DND-41 (cell line): ENCODE measurements around the gene AK8.

Experiments
- ATAC-seq: fragments of 200-7000 bp; cut with Tn5 transposase; 3 replicates; pipeline ENCODE4 v1.9.1; 2021; ENCODE audit warnings: low read depth; ENCODE audit not compliant: insufficient read depth
- DNase-seq: peaks from one replicate; pipeline ENCODE4 v3.0.0-alpha.2; 2020
- H2AFZ ChIP-seq: 2 replicates; pipeline ENCODE4 v1.6.0; 2012; ENCODE audit warnings: low read depth, low read length
- H3K27ac ChIP-seq: 2 replicates; pipeline ENCODE4 v1.5.1; 2012; ENCODE audit warnings: low read length, inconsistent platforms
- H3K27me3 ChIP-seq: fragments of 200-600 bp; sonication (generic); 2 replicates; pipeline ENCODE4 v1.6.0; 2012; ENCODE audit warnings: low read length, mild to moderate bottlenecking, inconsistent platforms; ENCODE audit not compliant: insufficient read depth, poor library complexity
- H3K36me3 ChIP-seq: 2 replicates; pipeline ENCODE4 v1.5.1; 2012; ENCODE audit warnings: low read length, inconsistent platforms; ENCODE audit not compliant: insufficient read depth
- H3K4me1 ChIP-seq: 2 replicates; pipeline ENCODE4 v1.5.1; 2012; ENCODE audit warnings: mild to moderate bottlenecking, low read length; ENCODE audit not compliant: insufficient read depth
- H3K4me2 ChIP-seq: 2 replicates; pipeline ENCODE4 v1.6.0; 2012; ENCODE audit warnings: mild to moderate bottlenecking, moderate library complexity, low read length, inconsistent platforms; ENCODE audit not compliant: insufficient read depth
- H3K4me3 ChIP-seq, 2 experiments: fragments of 200-600 bp in 1 of 2; shearing (Covaris generic) in 1 of 2; 2 replicates each; pipeline ENCODE4 v1.5.1; 2012 to 2016; ENCODE audit warnings: inconsistent platforms in 2 of 2, low read length in 2 of 2, mild to moderate bottlenecking in 2 of 2, low read depth in 1 of 2, moderate library complexity in 1 of 2
- H3K79me2 ChIP-seq: 2 replicates; pipeline ENCODE4 v1.6.0; 2012; ENCODE audit warnings: low read length, inconsistent platforms; ENCODE audit not compliant: insufficient read depth
- H3K9ac ChIP-seq: 2 replicates; pipeline ENCODE4 v1.6.0; 2012; ENCODE audit warnings: low read depth, mild to moderate bottlenecking, inconsistent platforms, low read length, moderate library complexity
- H3K9me3 ChIP-seq: 2 replicates; pipeline ENCODE4 v1.5.1; 2012; ENCODE audit warnings: low read length, moderate library complexity, mild to moderate bottlenecking, inconsistent platforms; ENCODE audit not compliant: insufficient read depth, severe bottlenecking
- H4K20me1 ChIP-seq: 2 replicates; pipeline ENCODE4 v1.6.0; 2012; ENCODE audit warnings: low read length; ENCODE audit not compliant: insufficient read depth
- EZH2 ChIP-seq: IDR thresholded peaks from 3 replicates; pipeline ENCODE4 v1.6.1; 2012; ENCODE audit warnings: borderline replicate concordance, low read depth, mild to moderate bottlenecking, moderate library complexity, low read length, inconsistent platforms; ENCODE audit not compliant: severe bottlenecking
- TF ChIP-seq, protein P1 (sequence below): IDR thresholded peaks from 2 replicates; pipeline ENCODE4 v1.5.1; 2012; ENCODE audit warnings: borderline replicate concordance, low read length, moderate library complexity, mild to moderate bottlenecking; ENCODE audit not compliant: poor library complexity, severe bottlenecking; ENCODE audit errors: extremely low read depth

AK8 gene

DNA sequence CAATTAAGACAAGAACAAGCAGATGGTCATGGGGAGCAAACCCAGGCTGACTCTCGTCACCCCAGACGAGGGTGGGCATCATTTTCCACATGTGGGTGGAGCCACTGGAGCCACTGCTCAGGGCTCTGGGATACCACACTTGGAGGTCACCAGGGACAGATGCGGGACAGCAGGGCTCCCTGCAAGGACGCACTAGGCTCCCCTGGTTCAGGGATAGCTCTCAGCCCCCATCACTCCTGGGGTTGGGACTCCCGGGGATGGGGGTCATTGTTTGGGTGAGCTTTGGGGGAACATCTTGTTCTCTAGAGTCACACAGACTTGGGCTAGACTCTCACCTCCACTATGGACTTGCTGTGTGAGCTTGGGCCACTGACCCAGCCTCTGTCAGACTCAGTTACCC is 150.0 kb downstream of the AK8 start:
- no peak overlapping the region for H3K27ac ChIP-seq
- H3K36me3 ChIP-seq = no peaks in the 10 kb centered on the region
- DNase-seq (no peak), ATAC-seq (no peak)
- H3K9ac ChIP-seq = no peak overlapping the region
- no peaks in the 10 kb centered on the region for H4K20me1 ChIP-seq
- H3K79me2 ChIP-seq = no peaks in the 10 kb centered on the region
- no peaks in the 10 kb centered on the region for H3K9me3 ChIP-seq
- no peak for TF ChIP-seq EZH2
- TF ChIP-seq, protein P1, sequence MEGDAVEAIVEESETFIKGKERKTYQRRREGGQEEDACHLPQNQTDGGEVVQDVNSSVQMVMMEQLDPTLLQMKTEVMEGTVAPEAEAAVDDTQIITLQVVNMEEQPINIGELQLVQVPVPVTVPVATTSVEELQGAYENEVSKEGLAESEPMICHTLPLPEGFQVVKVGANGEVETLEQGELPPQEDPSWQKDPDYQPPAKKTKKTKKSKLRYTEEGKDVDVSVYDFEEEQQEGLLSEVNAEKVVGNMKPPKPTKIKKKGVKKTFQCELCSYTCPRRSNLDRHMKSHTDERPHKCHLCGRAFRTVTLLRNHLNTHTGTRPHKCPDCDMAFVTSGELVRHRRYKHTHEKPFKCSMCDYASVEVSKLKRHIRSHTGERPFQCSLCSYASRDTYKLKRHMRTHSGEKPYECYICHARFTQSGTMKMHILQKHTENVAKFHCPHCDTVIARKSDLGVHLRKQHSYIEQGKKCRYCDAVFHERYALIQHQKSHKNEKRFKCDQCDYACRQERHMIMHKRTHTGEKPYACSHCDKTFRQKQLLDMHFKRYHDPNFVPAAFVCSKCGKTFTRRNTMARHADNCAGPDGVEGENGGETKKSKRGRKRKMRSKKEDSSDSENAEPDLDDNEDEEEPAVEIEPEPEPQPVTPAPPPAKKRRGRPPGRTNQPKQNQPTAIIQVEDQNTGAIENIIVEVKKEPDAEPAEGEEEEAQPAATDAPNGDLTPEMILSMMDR = no peak
- H3K27me3 ChIP-seq = no peaks in the 10 kb centered on the region
- H3K4me2 ChIP-seq = no peak overlapping the region
- H3K4me3 ChIP-seq = no peak overlapping the region
- peaks cover 4% of the 10 kb centered on the region; the same call in 1 of the 2 replicates for H3K4me1 ChIP-seq
- no peak overlapping the region for H2AFZ ChIP-seq

DNA sequence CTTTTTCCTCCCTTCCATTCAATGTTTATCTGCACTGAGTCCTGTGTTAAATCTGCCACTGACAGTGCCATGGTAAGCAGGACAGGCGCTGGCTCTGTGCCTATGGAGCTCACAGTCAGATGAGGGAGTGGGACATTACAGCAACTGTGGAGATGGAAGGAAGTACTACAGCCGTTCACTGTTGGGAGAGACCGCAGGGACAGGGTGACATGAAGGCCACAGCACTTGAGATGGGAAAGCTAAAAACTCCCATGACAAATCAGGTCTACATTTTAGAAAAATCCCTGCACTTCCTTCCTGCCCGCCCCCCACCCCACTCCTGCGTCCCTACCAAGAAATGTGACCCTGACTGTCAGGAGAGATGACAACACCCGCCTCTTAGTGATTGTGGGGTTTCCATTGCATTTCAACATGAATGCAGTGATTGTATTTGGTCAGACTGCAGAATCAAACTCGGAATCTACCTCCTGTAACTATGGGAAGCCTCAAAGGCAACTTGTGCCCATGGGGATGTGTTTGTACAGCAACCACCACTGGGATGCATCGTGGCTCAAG is 151.4 kb downstream of the AK8 start:
- Histone ChIP-seq H3K27ac (no peak overlapping the region), H3K9ac (no peak overlapping the region), H4K20me1 (no peaks in the 10 kb centered on the region), H3K36me3 (no peaks in the 10 kb centered on the region), H3K4me3 (no peak overlapping the region), H3K9me3 (no peaks in the 10 kb centered on the region), H3K4me2 (no peak overlapping the region), H3K27me3 (no peaks in the 10 kb centered on the region), H3K4me1 (no peaks in the 10 kb centered on the region), H3K79me2 (no peaks in the 10 kb centered on the region), H2AFZ (no peak overlapping the region)
- TF ChIP-seq, protein P1 = no peak
- no peak for TF ChIP-seq EZH2
- ATAC-seq (no peak), DNase-seq (no peak)

DNA sequence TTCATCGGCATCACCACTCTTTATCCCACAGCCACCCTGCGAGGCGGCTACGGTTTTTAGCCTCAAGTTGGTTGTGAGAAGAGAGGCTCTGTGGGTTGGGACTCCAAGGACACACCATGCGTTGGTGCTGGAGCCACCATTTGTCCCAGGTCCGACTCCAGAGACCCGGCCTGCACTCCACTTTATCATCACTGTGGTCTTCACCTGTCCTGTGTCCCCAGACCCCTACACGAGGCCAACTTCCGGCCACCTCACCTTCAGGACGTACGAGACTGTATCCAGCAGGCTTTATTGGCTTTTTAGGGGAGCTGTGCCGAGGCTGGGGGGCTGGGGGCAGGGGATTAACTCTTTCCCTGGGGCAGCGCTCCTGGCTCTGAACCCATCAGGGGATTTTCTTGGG is 152.8 kb downstream of the AK8 start:
- Histone ChIP-seq H3K4me1 (no peaks in the 10 kb centered on the region), H3K9me3 (no peaks in the 10 kb centered on the region), H3K4me3 (no peak overlapping the region), H3K27ac (no peak overlapping the region), H3K4me2 (no peak overlapping the region), H3K9ac (no peak overlapping the region), H3K79me2 (no peaks in the 10 kb centered on the region), H3K27me3 (no peaks in the 10 kb centered on the region), H3K36me3 (no peaks in the 10 kb centered on the region), H2AFZ (no peak overlapping the region), H4K20me1 (no peaks in the 10 kb centered on the region)
- no peak for TF ChIP-seq EZH2
- DNase-seq (no peak), ATAC-seq (no peak)

DNA sequence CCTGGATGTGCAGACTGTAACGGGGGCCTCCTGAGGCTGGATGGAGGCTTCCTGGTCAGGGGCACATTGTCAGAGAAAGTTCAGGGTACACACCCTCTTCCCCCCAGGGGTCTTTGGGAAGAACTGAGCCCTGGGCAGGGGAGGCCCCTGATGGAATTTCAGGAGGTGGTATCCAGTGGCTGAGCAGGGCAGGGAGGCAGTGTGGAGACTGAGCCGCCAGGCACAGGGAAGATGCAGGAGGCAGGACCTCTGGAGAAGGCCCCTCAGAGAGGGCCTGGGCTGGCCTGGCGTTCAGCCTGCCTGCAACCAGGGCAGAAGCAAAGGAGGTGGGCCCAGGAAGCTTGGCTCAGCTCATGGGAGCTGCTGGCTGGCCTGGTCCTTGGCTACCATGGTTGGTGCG is 154.3 kb downstream of the AK8 start:
- Histone ChIP-seq H3K9me3 (no peaks in the 10 kb centered on the region), H3K9ac (no peak overlapping the region), H3K79me2 (no peaks in the 10 kb centered on the region), H4K20me1 (no peaks in the 10 kb centered on the region), H3K27me3 (no peaks in the 10 kb centered on the region), H3K4me2 (no peak overlapping the region), H3K36me3 (no peaks in the 10 kb centered on the region), H3K4me1 (no peaks in the 10 kb centered on the region), H3K4me3 (no peak overlapping the region), H3K27ac (no peak overlapping the region), H2AFZ (no peak overlapping the region)
- DNase-seq (no peak), ATAC-seq (no peak)
- no peak for TF ChIP-seq EZH2
- TF ChIP-seq, protein P1 = no peak
